AG20443 (cell line): ENCODE results near the gene CNNM1.

Source experiments
- DNase-seq: peaks from one replicate; pipeline ENCODE4 v3.0.0; 2012; ENCODE audit warnings: low spot score, mixed read lengths

The CNNM1 gene

DNA sequence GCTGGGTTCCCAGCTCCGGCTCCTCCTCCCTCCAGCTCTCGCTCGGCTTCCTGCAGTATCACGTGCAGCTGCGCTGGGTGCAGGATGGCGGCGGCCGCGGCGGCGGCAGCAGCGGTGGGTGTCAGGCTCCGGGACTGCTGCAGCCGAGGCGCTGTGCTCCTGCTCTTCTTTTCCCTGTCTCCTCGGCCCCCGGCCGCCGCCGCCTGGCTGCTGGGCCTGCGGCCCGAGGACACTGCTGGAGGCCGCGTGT is at the start of gene CNNM1:
Gene CNNM1, plus strand, starts transcription at position 53 of the 250 bp plus-strand sequence. Its CDS starts 32 bp downstream, at position 85.
- DNase-seq: peak; percentile 58

DNA sequence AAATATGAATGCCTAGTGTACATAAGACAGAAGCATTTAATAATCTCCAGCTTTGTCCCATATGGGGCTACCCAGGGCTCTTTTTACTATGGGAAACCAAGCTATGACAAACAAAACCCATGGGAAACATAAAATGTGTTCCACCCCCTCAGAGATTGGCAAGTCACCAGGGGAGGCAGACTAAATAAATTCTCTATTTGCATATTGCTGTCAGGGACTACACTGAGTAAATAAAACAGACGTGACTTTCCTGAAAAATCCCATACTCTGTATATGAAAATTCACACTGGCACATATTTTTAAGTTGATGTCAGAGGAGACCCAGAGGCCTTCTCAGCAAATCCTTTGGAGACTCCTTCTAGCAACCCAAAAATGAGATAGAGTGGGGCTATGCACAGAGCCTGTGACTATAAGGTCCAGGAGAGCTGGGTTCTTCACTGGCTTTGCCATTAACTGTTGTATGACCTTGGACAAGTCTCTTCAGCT is 49.5 kb upstream of the CNNM1 start:
- peak; percentile 51 for DNase-seq

- no peak for DNase-seq
Measured at GRCh38 chr10:99280472-99280871, 48.7 kb upstream of the CNNM1 start.

GRCh38 chr10:99285881-99286280 is 43.3 kb upstream of the CNNM1 start:
- DNase-seq: no peak

DNA sequence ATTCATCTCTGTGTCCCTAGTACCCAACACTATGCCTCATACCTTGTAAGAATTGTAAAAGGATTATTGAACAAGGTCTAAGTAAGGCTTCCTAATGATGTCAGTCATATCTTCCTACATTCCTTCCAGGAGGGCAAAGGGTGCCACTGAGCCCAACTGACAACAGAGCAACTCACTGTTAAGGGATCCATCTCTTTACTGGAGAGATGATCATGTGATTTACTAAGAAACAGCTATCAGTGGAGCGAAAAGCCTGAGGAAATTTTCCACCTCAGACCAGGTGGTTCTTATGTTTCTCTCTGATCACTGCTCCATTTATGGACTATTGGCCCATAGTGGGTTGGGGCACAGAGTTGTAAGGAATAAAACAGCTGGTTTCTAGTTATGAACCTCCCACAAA is 38.9 kb upstream of the CNNM1 start:
- DNase-seq: no peak

DNA sequence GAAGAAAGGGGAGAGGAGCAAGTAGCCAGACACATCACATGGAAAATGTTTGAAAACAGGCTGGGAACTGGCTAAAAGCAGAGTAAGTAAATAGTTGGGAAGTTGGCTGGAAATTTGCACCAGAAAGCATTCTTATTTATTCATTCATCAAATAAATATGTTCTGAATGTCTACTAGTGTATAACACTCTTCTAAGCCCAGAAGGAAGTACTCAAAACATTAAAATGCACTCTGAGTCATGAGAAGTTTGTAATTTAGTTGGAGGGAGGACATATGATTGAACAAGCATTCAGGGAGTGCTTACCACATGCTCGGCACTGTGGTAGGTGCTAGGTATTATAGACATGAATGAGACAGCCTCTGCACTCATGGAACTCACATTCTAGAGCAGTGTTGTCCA is 37.0 kb upstream of the CNNM1 start:
- DNase-seq: peak; percentile 70

DNA sequence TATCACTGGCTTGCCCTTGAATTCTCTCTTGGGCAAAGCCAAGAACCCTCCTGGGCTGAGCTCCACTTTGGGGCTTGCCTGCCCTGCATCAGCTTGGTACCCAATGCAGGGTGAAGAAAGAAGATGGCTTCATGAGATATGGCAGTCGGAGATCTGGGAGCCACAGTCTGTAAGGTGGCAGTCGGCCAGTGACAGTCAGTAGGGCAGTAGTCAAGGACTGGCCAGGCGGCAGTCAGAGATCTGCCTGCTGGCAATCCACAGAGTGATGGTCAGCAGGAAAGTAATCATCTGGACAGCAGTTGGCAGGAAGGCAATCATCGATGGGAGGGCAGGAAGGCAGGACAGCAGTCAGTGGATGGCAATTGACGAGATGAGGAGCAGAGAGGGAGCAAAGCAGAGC is 32.6 kb upstream of the CNNM1 start:
- DNase-seq: no peak

DNA sequence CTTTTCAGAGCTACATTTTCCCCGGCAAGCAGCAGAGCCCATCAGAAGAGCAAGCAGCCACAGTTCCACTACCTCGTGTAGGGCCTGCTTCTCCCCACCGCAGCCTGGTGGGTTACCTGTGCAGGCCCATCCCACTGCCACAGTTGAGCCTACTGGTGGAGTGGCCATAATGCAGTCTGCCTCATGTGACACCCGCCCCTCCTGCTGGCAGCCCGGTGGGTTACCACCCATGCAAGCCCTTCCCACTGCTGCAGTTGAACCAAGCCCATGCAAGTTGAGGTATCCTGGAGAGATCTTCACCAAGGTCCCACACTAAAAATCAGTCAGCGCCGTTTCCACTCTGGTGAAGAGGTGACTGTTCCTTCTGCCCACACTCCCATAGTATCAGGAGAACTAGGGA is 32.1 kb upstream of the CNNM1 start:
- DNase-seq: no peak

DNA sequence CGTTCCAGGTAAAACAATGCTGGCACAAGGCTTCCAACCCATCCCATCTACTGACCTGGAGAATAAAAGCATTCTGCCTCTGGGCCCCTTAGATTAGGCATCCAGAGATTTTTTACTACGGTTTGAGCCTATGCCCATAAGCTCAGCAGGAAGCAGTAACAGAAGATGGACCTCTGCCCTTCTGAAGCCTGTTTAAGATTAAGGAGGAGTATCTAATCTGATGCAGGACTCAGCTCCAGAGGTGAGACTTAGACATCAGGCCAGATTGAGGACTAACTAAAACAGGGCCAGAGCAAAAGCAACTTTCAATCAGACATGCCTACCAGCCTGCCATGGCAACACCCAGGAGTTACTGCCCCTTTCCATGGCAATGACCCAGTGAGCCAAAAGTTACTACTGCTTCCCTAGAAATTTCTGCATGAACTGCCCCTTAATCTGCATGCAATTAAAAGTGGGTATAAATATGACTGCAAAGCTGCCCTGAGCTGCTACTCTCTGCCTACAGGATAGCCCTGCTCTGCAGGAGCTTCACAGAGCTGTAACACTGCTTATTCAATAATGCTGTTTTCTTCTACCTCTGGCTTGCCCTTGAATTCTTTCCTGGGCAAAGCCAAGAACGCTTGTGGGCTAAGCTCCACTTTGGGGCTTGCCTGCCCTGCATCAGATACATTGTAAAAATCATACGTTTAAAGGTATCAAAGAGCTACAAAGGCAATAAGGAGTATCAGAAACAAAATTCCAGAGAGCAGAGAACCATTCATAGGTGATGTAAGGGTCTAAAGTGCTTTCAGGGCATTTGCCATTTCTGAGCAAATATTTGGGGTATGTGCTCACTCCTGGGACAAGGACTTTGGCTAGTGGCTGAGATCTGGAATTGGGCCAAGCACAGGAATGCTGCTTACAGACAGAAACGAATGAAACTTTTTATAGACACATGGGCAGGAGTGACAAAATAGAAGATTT is 25.0 kb upstream of the CNNM1 start:
- peak; percentile 27 for DNase-seq

- no peak for DNase-seq
Measured at GRCh38 chr10:99304862-99305229, 24.3 kb upstream of the CNNM1 start.

- no peak for DNase-seq
Measured at GRCh38 chr10:99312501-99312900, 16.7 kb upstream of the CNNM1 start.

- no peak for DNase-seq
Measured at GRCh38 chr10:99315853-99316252, 13.3 kb upstream of the CNNM1 start.

GRCh38 chr10:99316374-99316773 is 12.8 kb upstream of the CNNM1 start:
- no peak for DNase-seq

GRCh38 chr10:99318048-99318447 is 11.1 kb upstream of the CNNM1 start:
- no peak for DNase-seq

- DNase-seq: no peak
Measured at GRCh38 chr10:99318475-99318874, 10.7 kb upstream of the CNNM1 start.

- no peak for DNase-seq
Measured at GRCh38 chr10:99325281-99325680, 3.9 kb upstream of the CNNM1 start.

GRCh38 chr10:99326871-99327270 is 2.3 kb upstream of the CNNM1 start:
- DNase-seq: no peak

- DNase-seq: peak; percentile 49
Measured at GRCh38 chr10:99328579-99329303, 415 bp upstream of the CNNM1 start.

DNA sequence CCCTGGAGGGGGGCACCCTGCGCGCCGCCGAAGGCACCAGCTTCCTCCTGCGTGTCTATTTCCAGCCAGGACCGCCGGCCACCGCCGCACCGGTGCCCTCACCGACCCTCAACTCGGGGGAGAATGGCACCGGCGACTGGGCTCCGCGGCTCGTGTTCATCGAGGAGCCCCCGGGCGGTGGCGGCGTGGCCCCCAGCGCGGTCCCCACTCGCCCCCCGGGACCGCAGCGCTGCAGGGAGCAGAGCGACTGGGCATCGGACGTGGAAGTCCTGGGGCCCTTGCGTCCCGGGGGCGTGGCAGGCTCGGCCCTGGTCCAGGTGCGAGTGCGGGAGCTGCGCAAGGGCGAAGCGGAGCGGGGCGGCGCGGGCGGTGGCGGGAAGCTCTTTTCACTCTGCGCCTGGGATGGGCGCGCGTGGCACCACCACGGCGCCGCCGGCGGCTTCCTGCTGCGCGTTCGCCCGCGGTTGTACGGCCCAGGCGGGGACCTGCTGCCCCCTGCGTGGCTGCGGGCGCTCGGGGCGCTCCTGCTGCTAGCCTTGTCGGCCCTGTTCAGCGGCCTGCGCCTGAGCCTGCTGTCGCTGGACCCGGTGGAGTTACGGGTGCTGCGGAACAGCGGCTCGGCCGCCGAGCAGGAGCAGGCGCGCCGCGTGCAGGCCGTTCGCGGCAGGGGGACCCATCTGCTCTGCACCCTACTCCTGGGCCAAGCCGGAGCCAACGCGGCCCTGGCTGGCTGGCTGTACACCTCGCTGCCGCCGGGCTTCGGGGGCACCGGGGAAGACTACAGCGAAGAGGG is 594 bp downstream of the CNNM1 start:
- peak; percentile 63 for DNase-seq

DNA sequence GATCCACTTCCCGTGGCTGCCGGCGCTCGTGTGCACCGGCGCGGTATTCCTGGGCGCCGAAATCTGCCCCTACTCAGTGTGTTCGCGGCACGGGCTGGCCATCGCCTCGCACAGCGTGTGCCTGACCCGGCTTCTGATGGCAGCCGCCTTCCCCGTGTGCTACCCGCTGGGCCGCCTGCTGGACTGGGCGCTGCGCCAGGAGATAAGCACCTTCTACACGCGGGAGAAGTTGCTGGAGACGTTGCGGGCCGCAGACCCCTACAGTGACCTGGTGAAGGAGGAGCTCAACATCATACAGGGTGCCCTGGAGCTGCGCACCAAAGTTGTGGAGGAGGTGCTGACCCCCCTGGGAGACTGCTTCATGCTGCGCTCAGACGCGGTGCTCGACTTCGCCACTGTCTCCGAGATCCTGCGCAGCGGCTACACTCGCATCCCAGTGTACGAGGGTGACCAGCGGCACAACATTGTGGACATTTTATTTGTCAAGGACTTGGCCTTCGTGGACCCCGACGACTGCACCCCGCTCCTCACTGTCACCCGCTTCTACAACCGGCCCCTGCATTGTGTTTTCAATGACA is 1.3 kb downstream of the CNNM1 start:
- DNase-seq: no peak

- peak; percentile 33 for DNase-seq
Measured at GRCh38 chr10:99331207-99331803, 2.1 kb downstream of the CNNM1 start.

DNA sequence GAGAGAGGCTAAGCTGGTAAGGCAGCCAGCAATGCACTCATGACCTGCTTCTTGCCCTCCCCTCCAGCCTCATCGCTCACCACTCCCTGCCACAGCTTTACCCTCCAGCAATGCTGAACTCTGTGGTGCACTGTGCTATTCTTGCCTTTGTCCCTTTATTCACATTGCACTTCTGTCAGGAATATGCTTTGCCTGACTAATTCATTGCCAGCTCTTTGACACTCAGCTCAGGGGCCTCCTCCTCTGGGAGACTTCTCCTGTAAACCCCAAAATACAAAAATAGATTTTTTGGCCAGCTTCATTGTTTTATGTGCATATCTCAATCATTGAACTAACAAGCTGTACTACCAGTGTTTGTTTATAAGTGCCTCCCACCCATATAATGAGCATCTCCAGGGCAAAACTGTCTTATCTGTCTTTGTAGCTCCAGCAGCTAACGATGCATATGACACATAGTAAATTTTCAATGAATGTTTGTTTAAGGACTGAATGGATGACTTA is 8.2 kb downstream of the CNNM1 start:
- no peak for DNase-seq
